ENCODE results near the gene DHRS3. TPM values are rescaled to one million over a fixed set of nuclear protein-coding genes. Genes with fewer than 3 reads are reported as not detected.

The DHRS3 gene
- total RNA-seq, 4 donors from 2014 or later: 73.3 to 86.9 (median 80.2) TPM

DNA sequence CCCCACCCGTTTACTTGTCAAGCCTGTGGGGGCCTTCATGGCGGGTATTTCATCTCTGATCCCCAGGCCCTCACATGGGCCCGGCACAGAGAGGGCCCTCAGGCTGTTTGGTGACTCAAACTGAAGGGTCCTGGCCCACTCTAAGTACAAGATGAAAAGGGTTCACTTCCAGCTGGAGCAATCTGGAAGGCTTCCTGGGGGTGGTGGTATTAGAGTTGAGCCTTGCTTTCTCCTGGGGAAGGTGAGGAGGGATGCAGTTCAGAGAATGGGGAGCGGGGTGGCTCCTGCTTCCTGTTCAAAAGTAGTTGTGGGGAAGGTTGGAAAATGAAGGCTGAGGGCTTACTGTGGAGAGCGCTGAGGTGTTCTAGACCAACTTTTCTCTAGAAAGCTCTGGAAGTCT is 47.7 kb downstream of the DHRS3 start:
- WGBS: 95% methylated on average over 5 of the region's 5 CpGs
- TF ChIP-seq POLR2A (IDR thresholded peaks at IDR 0.05) (no peak), POLR2AphosphoS5 (IDR thresholded peaks at IDR 0.05) (no peak), EP300 (IDR thresholded peaks at IDR 0.05) (no peak)
- TF ChIP-seq, protein P1, sequence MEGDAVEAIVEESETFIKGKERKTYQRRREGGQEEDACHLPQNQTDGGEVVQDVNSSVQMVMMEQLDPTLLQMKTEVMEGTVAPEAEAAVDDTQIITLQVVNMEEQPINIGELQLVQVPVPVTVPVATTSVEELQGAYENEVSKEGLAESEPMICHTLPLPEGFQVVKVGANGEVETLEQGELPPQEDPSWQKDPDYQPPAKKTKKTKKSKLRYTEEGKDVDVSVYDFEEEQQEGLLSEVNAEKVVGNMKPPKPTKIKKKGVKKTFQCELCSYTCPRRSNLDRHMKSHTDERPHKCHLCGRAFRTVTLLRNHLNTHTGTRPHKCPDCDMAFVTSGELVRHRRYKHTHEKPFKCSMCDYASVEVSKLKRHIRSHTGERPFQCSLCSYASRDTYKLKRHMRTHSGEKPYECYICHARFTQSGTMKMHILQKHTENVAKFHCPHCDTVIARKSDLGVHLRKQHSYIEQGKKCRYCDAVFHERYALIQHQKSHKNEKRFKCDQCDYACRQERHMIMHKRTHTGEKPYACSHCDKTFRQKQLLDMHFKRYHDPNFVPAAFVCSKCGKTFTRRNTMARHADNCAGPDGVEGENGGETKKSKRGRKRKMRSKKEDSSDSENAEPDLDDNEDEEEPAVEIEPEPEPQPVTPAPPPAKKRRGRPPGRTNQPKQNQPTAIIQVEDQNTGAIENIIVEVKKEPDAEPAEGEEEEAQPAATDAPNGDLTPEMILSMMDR (IDR thresholded peaks at IDR 0.05): no peak
- no peaks in the 10 kb centered on the region for H3K27me3 ChIP-seq
- no peak overlapping the region for H3K27ac ChIP-seq
- H3K4me1 ChIP-seq: peaks cover 4% of the 10 kb centered on the region
- no peak for DNase-seq (ENCODE audit: low spot score in 2 of 2)
- H3K4me3 ChIP-seq: no peak overlapping the region
- peaks cover 79% of the 10 kb centered on the region for H3K36me3 ChIP-seq
- H3K9me3 ChIP-seq: no peaks in the 10 kb centered on the region

DNA sequence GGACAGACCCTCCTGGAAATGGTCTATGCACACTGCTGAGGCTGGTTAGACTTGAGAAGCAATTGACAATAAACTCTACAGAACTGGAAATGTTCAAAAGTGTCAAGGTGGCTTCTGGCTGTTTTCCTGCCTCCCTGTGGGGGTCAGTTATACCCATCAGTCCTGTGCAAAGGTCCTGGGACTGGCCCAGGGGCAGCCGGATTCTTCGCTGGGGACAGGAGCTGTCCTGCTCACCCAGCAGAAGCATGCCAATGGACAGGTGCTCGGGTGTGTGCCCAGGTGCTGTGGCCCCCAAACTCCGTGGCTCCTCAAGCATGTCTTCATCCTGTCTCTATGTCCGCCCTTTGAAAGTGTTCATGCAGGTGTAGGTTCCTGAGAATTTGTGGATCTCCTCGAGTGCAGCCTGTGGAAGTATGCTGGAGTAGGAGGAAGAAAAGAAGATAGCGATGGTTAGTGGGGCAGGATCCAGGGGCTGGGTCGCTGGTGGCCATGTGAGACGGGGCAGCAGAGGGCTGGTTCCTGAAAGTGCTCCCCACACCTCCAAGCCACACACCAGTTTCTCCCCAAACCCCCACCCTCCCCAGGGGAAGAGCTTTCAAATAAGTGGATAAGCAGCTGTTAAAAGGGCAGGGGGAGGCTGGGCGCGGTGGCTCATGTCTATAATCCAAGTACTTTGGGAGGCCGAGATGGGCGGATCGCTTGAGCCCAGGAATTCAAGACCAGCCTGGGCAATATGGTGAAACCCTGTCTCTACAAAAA is 49.8 kb downstream of the DHRS3 start:
- WGBS: 94% methylated on average over 13 of the region's 14 CpGs

DNA sequence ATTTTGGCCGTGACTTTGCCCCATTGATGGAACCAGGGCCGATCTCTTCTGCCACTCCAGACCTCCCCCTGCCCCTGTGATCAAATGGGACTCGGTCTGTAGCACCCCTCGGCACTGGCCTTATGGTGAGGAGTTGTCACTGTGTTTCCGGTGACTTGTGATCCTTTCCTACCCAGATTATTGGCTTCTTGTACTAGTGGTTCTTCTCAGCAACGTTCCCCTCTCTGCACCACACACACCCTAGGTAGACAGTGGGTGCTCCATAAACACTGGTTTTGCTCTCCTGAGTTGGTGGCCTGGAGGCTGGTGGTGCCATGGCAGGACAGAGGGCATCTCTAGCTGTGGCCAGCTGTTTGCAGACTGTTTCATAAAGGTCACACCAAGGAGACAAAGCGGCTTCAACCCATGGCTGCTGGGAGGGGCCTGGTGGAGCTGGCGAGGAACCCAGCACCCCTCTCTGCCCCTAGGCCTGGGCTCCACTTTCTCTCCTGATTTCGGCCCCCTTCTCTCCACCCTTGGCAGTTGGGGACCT is 50.7 kb downstream of the DHRS3 start:
- Histone ChIP-seq H3K9me3 (peaks cover 8% of the 10 kb centered on the region), H3K4me1 (peaks cover 4% of the 10 kb centered on the region), H3K4me3 (no peak overlapping the region), H3K27ac (no peak overlapping the region), H3K36me3 (peaks cover 53% of the 10 kb centered on the region), H3K27me3 (no peaks in the 10 kb centered on the region)
- TF ChIP-seq, protein P1 (IDR thresholded peaks at IDR 0.05): no peak
- TF ChIP-seq EP300 (IDR thresholded peaks at IDR 0.05) (no peak), POLR2AphosphoS5 (IDR thresholded peaks at IDR 0.05) (no peak), POLR2A (IDR thresholded peaks at IDR 0.05) (no peak)
- 87% methylated on average over 9 of the region's 9 CpGs for WGBS
- DNase-seq (ENCODE audit: low spot score in 2 of 2): no peak

More for the DNA sequence above, 49.8 kb downstream of the DHRS3 start:
- H3K27me3 ChIP-seq: no peaks in the 10 kb centered on the region
- peaks cover 62% of the 10 kb centered on the region for H3K36me3 ChIP-seq
- peaks cover 5% of the 10 kb centered on the region for H3K9me3 ChIP-seq
- no peak overlapping the region for H3K27ac ChIP-seq
- no peak for DNase-seq (ENCODE audit: low spot score in 2 of 2)
- H3K4me1 ChIP-seq: peaks cover 8% of the 10 kb centered on the region
- H3K4me3 ChIP-seq: no peak overlapping the region
- TF ChIP-seq, protein P1 (IDR thresholded peaks at IDR 0.05): no peak
- TF ChIP-seq POLR2AphosphoS5 (IDR thresholded peaks at IDR 0.05): no peak
- TF ChIP-seq EP300 (IDR thresholded peaks at IDR 0.05): no peak
- no peak for TF ChIP-seq POLR2A (IDR thresholded peaks at IDR 0.05)

DNA sequence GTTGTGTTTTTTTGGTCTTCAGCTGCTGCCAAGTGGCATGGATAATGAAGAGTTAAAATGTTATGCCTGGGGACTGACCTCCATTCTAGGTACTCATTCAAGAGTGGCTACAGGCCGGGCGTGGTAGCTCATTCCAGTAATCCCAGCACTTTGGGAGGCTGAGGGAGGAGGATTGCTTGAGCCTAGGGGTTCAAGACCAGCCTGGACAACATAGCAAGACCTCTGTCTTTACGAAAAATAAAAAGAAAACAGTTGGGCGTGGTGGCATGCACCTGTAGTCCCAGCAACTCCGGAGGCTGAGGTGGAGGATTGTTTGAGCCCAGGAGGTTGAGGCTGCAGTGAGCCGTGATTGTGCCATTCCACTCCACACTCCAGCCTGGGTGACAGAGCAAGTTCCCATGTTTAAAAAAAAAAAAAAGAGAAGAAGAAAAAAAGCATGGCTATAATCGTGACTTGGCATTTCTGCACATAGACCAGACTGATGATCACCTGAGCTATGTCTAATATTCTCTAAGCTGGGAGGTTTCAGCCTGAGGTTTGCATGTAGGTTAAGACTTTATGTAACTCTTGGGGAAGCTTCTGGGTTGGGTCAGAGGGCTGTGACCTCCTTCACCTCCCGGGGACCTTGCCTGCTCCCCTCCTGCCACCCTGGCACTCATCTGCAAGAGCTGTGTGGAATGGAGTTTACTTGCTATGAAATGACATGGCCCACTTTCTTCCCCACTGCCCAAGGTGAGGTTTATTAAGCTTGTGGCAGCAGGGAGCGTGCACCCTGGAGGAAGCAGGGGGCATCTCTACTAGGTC is 51.3 kb downstream of the DHRS3 start:
- no peak for DNase-seq (ENCODE audit: low spot score in 2 of 2)
- TF ChIP-seq EP300 (IDR thresholded peaks at IDR 0.05): no peak
- TF ChIP-seq POLR2A (IDR thresholded peaks at IDR 0.05): no peak
- TF ChIP-seq, protein P1 (IDR thresholded peaks at IDR 0.05): no peak
- TF ChIP-seq POLR2AphosphoS5 (IDR thresholded peaks at IDR 0.05): no peak
- H3K9me3 ChIP-seq: peaks cover 8% of the 10 kb centered on the region
- WGBS: 72% methylated on average over 9 of the region's 9 CpGs
- no peak overlapping the region for H3K27ac ChIP-seq
- no peak overlapping the region for H3K4me3 ChIP-seq
- H3K36me3 ChIP-seq: peaks cover 47% of the 10 kb centered on the region
- no peaks in the 10 kb centered on the region for H3K27me3 ChIP-seq
- peaks cover 4% of the 10 kb centered on the region for H3K4me1 ChIP-seq

DNA sequence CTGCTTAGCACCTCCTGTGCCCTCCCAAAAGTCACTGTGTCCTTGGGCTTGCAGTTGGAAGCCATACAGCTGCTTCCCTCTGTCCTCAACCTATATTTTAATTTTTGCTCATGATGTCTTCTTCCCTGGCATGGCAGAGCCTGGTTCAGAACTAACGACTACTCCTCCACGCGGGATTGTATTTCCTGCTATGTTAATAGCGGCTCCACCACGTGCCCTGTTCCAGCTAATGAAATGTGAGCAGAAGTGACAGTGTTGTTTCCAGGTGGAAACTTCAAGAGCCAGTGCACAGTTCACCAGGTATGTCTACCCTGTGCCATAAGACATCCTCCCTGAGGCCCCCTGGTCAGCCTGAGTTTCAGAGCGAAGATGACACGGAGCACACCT is 52.1 kb downstream of the DHRS3 start:
- Histone ChIP-seq H3K9me3 (peaks cover 8% of the 10 kb centered on the region), H3K27ac (no peak overlapping the region), H3K36me3 (peaks cover 39% of the 10 kb centered on the region), H3K4me3 (no peak overlapping the region), H3K27me3 (no peaks in the 10 kb centered on the region), H3K4me1 (peaks cover 4% of the 10 kb centered on the region)
- TF ChIP-seq EP300 (IDR thresholded peaks at IDR 0.05) (no peak), POLR2A (IDR thresholded peaks at IDR 0.05) (no peak), POLR2AphosphoS5 (IDR thresholded peaks at IDR 0.05) (no peak)
- TF ChIP-seq, protein P1 (IDR thresholded peaks at IDR 0.05): no peak
- WGBS: 81% methylated on average over 7 of the region's 7 CpGs
- DNase-seq (ENCODE audit: low spot score in 2 of 2): no peak

All from suprapubic skin (tissue), 4 donors.